GM10266 (cell line): ENCODE results near the gene GIPC3.

Experiments used
- DNase-seq: peaks from one replicate; pipeline ENCODE4 v3.0.0; 2012; ENCODE audit errors: extremely low spot score
- TF ChIP-seq, protein P1 (sequence below): IDR thresholded peaks from 2 replicates; pipeline ENCODE4 v1.5.1; 2012; ENCODE audit warnings: mild to moderate bottlenecking, low read depth; ENCODE audit not compliant: control insufficient read depth, insufficient read depth; ENCODE audit errors: missing control alignments

Gene GIPC3

DNA sequence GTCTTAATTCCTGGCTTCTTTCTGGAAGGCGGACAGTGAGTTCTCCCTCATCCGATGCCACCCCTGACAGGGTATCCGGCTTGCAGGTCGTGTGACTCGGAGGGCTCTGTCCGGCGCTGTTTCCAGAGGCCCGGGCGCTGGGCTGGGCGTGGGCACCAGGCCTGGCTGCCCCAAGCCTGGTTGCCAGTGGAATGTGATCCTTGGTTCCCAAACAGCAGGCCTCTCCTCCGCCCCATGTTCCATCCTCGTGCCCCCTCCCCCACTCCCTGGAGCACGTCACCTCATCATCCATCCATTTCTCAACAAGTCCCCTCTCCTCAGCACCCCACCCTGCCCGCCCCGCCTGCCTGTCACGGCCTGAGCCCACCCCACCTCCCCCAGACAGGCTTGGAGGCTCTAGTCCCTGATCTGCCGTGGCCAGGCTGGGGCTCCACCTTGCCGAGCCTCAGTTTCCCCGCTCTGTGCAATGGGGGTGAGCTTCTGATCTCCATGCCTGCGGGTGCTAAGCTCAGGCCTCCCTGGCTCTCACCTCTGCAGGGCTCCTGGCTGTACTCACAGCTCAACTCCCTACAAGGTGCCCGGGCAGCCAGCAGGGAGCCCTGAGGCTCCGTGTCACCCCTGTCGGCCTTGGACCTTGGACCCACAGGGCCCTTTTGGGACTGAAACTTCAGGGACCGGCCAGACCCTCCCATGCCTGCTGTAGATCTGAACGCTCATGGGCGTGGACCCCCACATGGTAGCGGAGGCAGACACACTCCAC is 19.1 kb downstream of the GIPC3 start:
- TF ChIP-seq, protein P1, sequence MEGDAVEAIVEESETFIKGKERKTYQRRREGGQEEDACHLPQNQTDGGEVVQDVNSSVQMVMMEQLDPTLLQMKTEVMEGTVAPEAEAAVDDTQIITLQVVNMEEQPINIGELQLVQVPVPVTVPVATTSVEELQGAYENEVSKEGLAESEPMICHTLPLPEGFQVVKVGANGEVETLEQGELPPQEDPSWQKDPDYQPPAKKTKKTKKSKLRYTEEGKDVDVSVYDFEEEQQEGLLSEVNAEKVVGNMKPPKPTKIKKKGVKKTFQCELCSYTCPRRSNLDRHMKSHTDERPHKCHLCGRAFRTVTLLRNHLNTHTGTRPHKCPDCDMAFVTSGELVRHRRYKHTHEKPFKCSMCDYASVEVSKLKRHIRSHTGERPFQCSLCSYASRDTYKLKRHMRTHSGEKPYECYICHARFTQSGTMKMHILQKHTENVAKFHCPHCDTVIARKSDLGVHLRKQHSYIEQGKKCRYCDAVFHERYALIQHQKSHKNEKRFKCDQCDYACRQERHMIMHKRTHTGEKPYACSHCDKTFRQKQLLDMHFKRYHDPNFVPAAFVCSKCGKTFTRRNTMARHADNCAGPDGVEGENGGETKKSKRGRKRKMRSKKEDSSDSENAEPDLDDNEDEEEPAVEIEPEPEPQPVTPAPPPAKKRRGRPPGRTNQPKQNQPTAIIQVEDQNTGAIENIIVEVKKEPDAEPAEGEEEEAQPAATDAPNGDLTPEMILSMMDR: no peak
- DNase-seq: no peak

DNA sequence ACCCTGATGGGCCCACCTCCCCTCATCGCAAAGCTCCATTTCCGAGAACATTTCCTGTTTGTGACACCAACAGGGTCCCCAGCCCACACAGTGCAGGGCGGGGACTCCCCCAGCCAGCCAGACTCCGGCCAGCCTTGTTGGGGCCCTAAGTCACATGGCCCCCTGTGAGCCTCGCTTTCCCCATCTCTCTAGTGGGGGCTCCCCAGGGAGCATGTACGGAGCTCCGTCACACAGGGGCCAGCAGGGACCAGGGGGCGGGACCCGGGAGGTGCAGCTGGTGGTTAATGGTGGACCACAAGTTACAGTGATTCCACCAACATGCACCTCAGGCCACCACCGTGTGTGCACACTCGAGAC is 19.7 kb downstream of the GIPC3 start:
- DNase-seq: peak; percentile 85
- TF ChIP-seq, protein P1: no peak

DNA sequence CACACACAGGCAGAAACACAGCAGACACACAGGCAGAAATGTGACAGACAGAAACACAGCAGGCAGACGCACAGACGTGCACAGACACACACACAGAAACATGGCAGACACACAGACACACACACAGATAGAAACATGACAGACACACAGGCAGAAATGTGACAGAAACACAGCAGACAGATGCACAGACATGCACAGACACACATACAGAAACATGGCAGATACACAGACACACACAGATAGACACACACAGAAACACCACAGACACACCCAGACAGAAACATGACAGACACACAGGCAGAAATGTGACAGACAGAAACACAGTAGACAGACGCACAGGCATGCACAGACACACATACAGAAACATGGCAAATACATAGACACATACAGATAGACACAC is 20.1 kb downstream of the GIPC3 start:
- TF ChIP-seq, protein P1: no peak
- DNase-seq: no peak

DNA sequence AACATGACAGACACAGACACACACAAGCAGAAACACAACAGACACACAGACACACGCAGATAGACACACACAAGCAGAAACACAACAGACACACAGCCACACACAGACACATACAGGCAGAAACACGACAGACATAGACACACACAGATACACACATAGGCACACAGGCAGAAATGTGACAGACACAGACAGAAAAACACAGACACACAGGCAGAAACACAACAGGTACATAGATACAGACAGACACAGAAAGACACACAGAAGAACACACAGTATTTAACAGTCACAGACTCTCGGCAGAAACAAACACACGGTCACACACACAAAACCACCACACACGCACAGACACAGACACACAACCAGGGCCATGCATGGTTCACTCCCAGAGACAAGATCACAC is 20.5 kb downstream of the GIPC3 start:
- no peak for DNase-seq
- TF ChIP-seq, protein P1: no peak

DNA sequence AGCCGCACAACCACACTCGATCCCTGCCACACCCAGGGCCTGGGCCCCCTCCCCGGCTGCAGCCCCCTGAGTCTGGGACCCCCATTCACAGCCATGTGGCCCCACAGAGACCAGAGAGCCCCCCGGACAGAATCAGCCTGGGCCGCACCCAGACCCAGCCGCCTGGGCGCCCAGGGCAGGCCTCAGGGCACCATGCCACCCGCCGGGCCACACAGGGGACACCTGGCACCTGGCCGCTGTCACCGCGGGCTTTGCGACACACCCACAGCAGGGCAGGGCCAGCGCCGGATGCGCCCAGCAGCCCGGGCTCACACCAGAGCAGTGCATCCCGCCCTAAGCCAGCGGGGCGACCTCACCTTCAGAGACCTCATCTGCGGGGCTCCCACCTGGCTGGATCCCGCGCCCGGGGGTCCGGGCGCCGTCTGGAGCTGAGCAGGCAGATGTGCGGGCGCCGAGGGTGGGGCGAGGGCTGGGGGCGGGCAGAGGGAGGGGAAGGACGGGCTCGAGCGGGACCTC is 21.0 kb downstream of the GIPC3 start:
- TF ChIP-seq, protein P1: no peak
- DNase-seq: no peak

DNA sequence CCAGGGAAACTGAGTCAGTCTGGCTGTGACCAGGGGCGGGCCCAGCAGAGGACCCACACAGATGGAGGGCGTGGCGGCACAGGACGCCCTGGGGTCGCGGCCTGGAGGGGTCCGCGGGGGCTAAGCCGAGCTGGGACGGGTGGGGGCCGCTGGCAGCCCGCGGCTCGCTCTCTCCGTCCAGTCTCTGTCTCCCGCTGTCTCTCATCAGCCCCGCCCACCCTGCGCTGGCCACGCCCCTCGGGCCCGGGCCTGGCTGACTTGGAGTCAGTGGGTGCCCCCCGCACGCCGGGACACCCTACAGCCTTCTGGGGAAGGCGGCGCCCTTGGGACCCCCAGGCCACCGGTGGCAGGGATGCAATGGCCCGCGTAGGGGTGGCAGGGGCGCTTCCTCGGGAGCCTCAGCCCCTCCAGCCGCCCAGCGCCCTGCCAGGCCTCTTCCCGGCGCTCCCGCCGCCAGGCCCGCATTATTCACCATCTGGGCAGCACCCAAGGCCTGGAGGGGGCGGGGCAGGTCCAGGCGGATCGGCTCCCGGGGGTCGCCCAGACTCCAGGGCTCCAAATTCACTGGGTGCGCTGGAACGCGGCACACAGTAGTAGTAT is 21.5 kb downstream of the GIPC3 start, which contains the start of gene TBXA2R:
Gene TBXA2R (minus strand): TSS at position 186 of the 600 bp plus-strand sequence. CDS start 6,241 bp downstream, outside the sequence.
- TF ChIP-seq, protein P1: no peak
- DNase-seq: peak; percentile 80
